HT1080 (cell line): ENCODE results near the gene OR52B6. TPM values are rescaled to one million over a fixed set of nuclear protein-coding genes. Genes with fewer than 3 reads are reported as not detected.

Experiments used
- total RNA-seq: library from RNA; depleted of rRNA; stranded (reverse); fragments of >200 nt; shearing (Covaris generic); gene quantifications from 2 replicates; pipeline ENCODE4 v1.2.3, GENCODE V29; 2014; rRNA removed

Gene OR52B6
- total RNA-seq, 1 experiment from 2014 or later = not detected

Other genes starting within 250 kb of the OR52B6 start
- 118 and 147 TPM in 2 replicates for gene OR51B5, start 237.4 kb upstream of the OR52B6 start, total RNA-seq
- gene OR51B6, start 229.4 kb upstream of the OR52B6 start, total RNA-seq = not detected in 2 replicates
- gene OR51M1, start 197.1 kb upstream of the OR52B6 start, total RNA-seq = not detected in 2 replicates
- gene OR51Q1, start 158.8 kb upstream of the OR52B6 start, total RNA-seq = not detected in 2 replicates
- gene OR51I1, start 139.4 kb upstream of the OR52B6 start, total RNA-seq = 2.9 and 3.1 TPM in 2 replicates
- 0.03 TPM in 1 of 2 replicates, not detected in the other for gene OR51I2, start 131.6 kb upstream of the OR52B6 start, total RNA-seq
- gene OR52D1, start 92.2 kb upstream of the OR52B6 start, total RNA-seq = not detected in 2 replicates
- not detected in 2 replicates for gene UBQLN3, start 70.9 kb upstream of the OR52B6 start, total RNA-seq
- gene UBQLNL, start 64.2 kb upstream of the OR52B6 start, total RNA-seq = 0.07 TPM in 1 of 2 replicates, not detected in the other
- gene OR52H1, start 32.3 kb upstream of the OR52B6 start, total RNA-seq = not detected in 2 replicates
- 3.6 and 4.8 TPM in 2 replicates for gene TRIM6, start 15.8 kb downstream of the OR52B6 start, total RNA-seq
- gene TRIM34, start 44.1 kb downstream of the OR52B6 start, total RNA-seq = 1.9 and 3.6 TPM in 2 replicates
- 22.5 and 29.2 TPM in 2 replicates for gene TRIM5, start 104.2 kb downstream of the OR52B6 start, total RNA-seq
- 12.3 and 18.4 TPM in 2 replicates for gene TRIM22, start 108.9 kb downstream of the OR52B6 start, total RNA-seq
- gene OR56B1, start 155.6 kb downstream of the OR52B6 start, total RNA-seq = not detected in 2 replicates
- gene OR52N4, start 173.4 kb downstream of the OR52B6 start, total RNA-seq = not detected in 2 replicates
- not detected in 2 replicates for gene OR52N5, start 202.5 kb downstream of the OR52B6 start, total RNA-seq
- not detected in 2 replicates for gene OR52N1, start 210.4 kb downstream of the OR52B6 start, total RNA-seq
- gene OR52N2, start 228.0 kb downstream of the OR52B6 start, total RNA-seq = not detected in 2 replicates